IPS-15b (cell line): ENCODE results near the gene SETD1B.
A peak's percentile ranks its signal among the peaks of the same experiment; 100 is the strongest.

Experiments used
- H3K27me3 ChIP-seq: one replicate; pipeline ENCODE4 v1.6.1; 2013; ENCODE audit warnings: low read length; ENCODE audit not compliant: control insufficient read depth, insufficient read depth
- H3K36me3 ChIP-seq: one replicate; pipeline ENCODE4 v1.6.1; 2013; ENCODE audit warnings: low read length; ENCODE audit not compliant: control insufficient read depth, insufficient read depth
- H3K4me1 ChIP-seq: one replicate; pipeline ENCODE4 v1.6.1; 2013; ENCODE audit warnings: mild to moderate bottlenecking, low read length; ENCODE audit not compliant: control insufficient read depth, insufficient read depth
- H3K4me3 ChIP-seq: one replicate; pipeline ENCODE4 v1.5.1; 2013; ENCODE audit warnings: low read depth, low read length
- H3K9ac ChIP-seq: one replicate; pipeline ENCODE4 v1.6.1; 2013; ENCODE audit warnings: low read depth, mild to moderate bottlenecking, low read length
- H3K9me3 ChIP-seq: one replicate; pipeline ENCODE4 v1.6.1; 2013; ENCODE audit warnings: mild to moderate bottlenecking, low read length; ENCODE audit not compliant: control insufficient read depth, insufficient read depth

SETD1B gene

GRCh38 chr12:121770813-121771625, 32.8 kb upstream of the SETD1B start:
- peaks cover 4% of the 10 kb centered on the region for H3K36me3 ChIP-seq
- peaks cover 2% of the 10 kb centered on the region for H3K4me1 ChIP-seq
- H3K9ac ChIP-seq: peak overlapping the region; percentile 37
- no peaks in the 10 kb centered on the region for H3K27me3 ChIP-seq
- no peak overlapping the region for H3K4me3 ChIP-seq
- no peaks in the 10 kb centered on the region for H3K9me3 ChIP-seq

GRCh38 chr12:121773011-121773777, 30.6 kb upstream of the SETD1B start:
- peaks cover 2% of the 10 kb centered on the region for H3K4me1 ChIP-seq
- peaks cover 5% of the 10 kb centered on the region for H3K36me3 ChIP-seq
- no peaks in the 10 kb centered on the region for H3K27me3 ChIP-seq
- no peaks in the 10 kb centered on the region for H3K9me3 ChIP-seq
- no peak overlapping the region for H3K9ac ChIP-seq
- no peak overlapping the region for H3K4me3 ChIP-seq

GRCh38 chr12:121774968-121775474, 28.8 kb upstream of the SETD1B start:
- Histone ChIP-seq H3K9ac (peak overlapping the region; percentile 32), H3K4me3 (no peak overlapping the region), H3K36me3 (peaks cover 18% of the 10 kb centered on the region), H3K9me3 (no peaks in the 10 kb centered on the region), H3K27me3 (no peaks in the 10 kb centered on the region), H3K4me1 (peaks cover 2% of the 10 kb centered on the region)

- H3K9ac ChIP-seq: no peak overlapping the region
- H3K27me3 ChIP-seq: no peaks in the 10 kb centered on the region
- peaks cover 1% of the 10 kb centered on the region for H3K4me1 ChIP-seq
- peaks cover 23% of the 10 kb centered on the region for H3K36me3 ChIP-seq
- H3K4me3 ChIP-seq: no peak overlapping the region
- H3K9me3 ChIP-seq: no peaks in the 10 kb centered on the region
Observed at GRCh38 chr12:121775501-121775900, 28.3 kb upstream of the SETD1B start.

GRCh38 chr12:121776190-121777098, 27.4 kb upstream of the SETD1B start:
- Histone ChIP-seq H3K27me3 (no peaks in the 10 kb centered on the region), H3K9ac (no peak overlapping the region), H3K4me1 (no peaks in the 10 kb centered on the region), H3K4me3 (no peak overlapping the region), H3K9me3 (no peaks in the 10 kb centered on the region), H3K36me3 (peaks cover 29% of the 10 kb centered on the region)

- Histone ChIP-seq H3K9me3 (no peaks in the 10 kb centered on the region), H3K4me3 (no peak overlapping the region), H3K4me1 (no peaks in the 10 kb centered on the region), H3K36me3 (peaks cover 29% of the 10 kb centered on the region), H3K27me3 (no peaks in the 10 kb centered on the region), H3K9ac (no peak overlapping the region)
Observed at GRCh38 chr12:121778567-121779421, 25.0 kb upstream of the SETD1B start.

- no peaks in the 10 kb centered on the region for H3K27me3 ChIP-seq
- no peak overlapping the region for H3K9ac ChIP-seq
- H3K4me3 ChIP-seq: no peak overlapping the region
- H3K36me3 ChIP-seq: peaks cover 29% of the 10 kb centered on the region
- H3K4me1 ChIP-seq: no peaks in the 10 kb centered on the region
- H3K9me3 ChIP-seq: no peaks in the 10 kb centered on the region
Observed at GRCh38 chr12:121779422-121779895, 24.4 kb upstream of the SETD1B start.

- H3K4me1 ChIP-seq: no peaks in the 10 kb centered on the region
- no peak overlapping the region for H3K9ac ChIP-seq
- H3K36me3 ChIP-seq: peaks cover 28% of the 10 kb centered on the region
- H3K4me3 ChIP-seq: no peak overlapping the region
- H3K27me3 ChIP-seq: no peaks in the 10 kb centered on the region
- H3K9me3 ChIP-seq: no peaks in the 10 kb centered on the region
Observed at GRCh38 chr12:121780429-121780828, 23.4 kb upstream of the SETD1B start.

GRCh38 chr12:121781484-121781997, 22.3 kb upstream of the SETD1B start:
- no peak overlapping the region for H3K4me3 ChIP-seq
- H3K27me3 ChIP-seq: no peaks in the 10 kb centered on the region
- H3K9me3 ChIP-seq: no peaks in the 10 kb centered on the region
- H3K9ac ChIP-seq: peak overlapping the region; percentile 0
- H3K36me3 ChIP-seq: peaks cover 28% of the 10 kb centered on the region
- no peaks in the 10 kb centered on the region for H3K4me1 ChIP-seq
